ENCODE measurements around the gene CCNI2.

CCNI2 gene

GRCh38 chr5:132766020-132766805, 19.0 kb downstream of the CCNI2 start:
- DNase-seq, result no peak

GRCh38 chr5:132766806-132767055, 19.5 kb downstream of the CCNI2 start:
- no peak for DNase-seq

GRCh38 chr5:132767150-132767549, 19.9 kb downstream of the CCNI2 start:
- DNase-seq, result no peak

- no peak for DNase-seq
These were observed 21.3 kb downstream of the CCNI2 start for GRCh38 chr5:132768485-132768868.

- DNase-seq, result no peak
These were observed 23.4 kb downstream of the CCNI2 start for GRCh38 chr5:132770476-132771159.

- DNase-seq, result no peak
These were observed 24.3 kb downstream of the CCNI2 start for GRCh38 chr5:132771503-132771998.

- DNase-seq, result no peak
These were observed 25.3 kb downstream of the CCNI2 start for GRCh38 chr5:132772291-132773070.

GRCh38 chr5:132773114-132773513, 25.9 kb downstream of the CCNI2 start:
- DNase-seq, result no peak

GRCh38 chr5:132773601-132774355, 26.6 kb downstream of the CCNI2 start:
- DNase-seq, result no peak

- no peak for DNase-seq
These were observed 27.2 kb downstream of the CCNI2 start for GRCh38 chr5:132774406-132774805.

GRCh38 chr5:132774896-132775295, 27.7 kb downstream of the CCNI2 start:
- no peak for DNase-seq

- DNase-seq, result no peak
These were observed 28.3 kb downstream of the CCNI2 start for GRCh38 chr5:132775476-132775961.

GRCh38 chr5:132776131-132776937, 29.1 kb downstream of the CCNI2 start:
- DNase-seq, result no peak

GRCh38 chr5:132776938-132777208, 29.6 kb downstream of the CCNI2 start:
- DNase-seq, result no peak

GRCh38 chr5:132777209-132778069, 30.2 kb downstream of the CCNI2 start, which contains the start of gene SEPTIN8:
Gene SEPTIN8, minus strand, starts transcription at chr5:132777239. Its CDS starts 102 bp downstream, at chr5:132777137.
- DNase-seq, result peak; percentile 26 to 39

GRCh38 chr5:132778129-132778528, 30.9 kb downstream of the CCNI2 start:
- DNase-seq, result no peak

GRCh38 chr5:132778856-132779255, 31.6 kb downstream of the CCNI2 start:
- DNase-seq, result no peak

- DNase-seq, result no peak
These were observed 32.7 kb downstream of the CCNI2 start for GRCh38 chr5:132779961-132780360.

- no peak for DNase-seq
These were observed 33.4 kb downstream of the CCNI2 start for GRCh38 chr5:132780577-132780976.

- DNase-seq, result no peak
These were observed 33.8 kb downstream of the CCNI2 start for GRCh38 chr5:132781029-132781428.

GRCh38 chr5:132782101-132782500, 34.9 kb downstream of the CCNI2 start:
- DNase-seq, result no peak
